OCI-LY7 (cell line): Measurements from ENCODE around the gene PTGES3. TPM values are rescaled to one million over a fixed set of nuclear protein-coding genes. Genes with fewer than 3 reads are reported as not detected.

Experiments used
- BruUV-seq: library from RNA; stranded (reverse); fragments of 400-500 nt; replicated peaks from 2 replicates; lab custom pipeline; 2021; lab: Mats Ljungman, UMichigan
- CTCF ChIA-PET: fragments of 300-600 bp; sonication (Branson Sonifier 250); formaldehyde crosslinking; loops from one replicate; lab custom pipeline; 2022; ENCODE audit warnings: antibody characterized with exemption; ENCODE audit not compliant: unreplicated experiment; lab: Charles Lee
- POLR2A ChIA-PET: fragments of 300-600 bp; sonication (Branson Sonifier 250); formaldehyde crosslinking; loops from one replicate; lab custom pipeline; 2022; ENCODE audit warnings: antibody characterized with exemption; lab: Charles Lee
- DNase-seq: peaks from one replicate; pipeline ENCODE4 v3.0.0-alpha.2; 2015; ENCODE audit warnings: low spot score
- H2AFZ ChIP-seq: fragments of 200-600 bp; sonication (generic), shearing (Covaris generic); 2 replicates; pipeline ENCODE4 v1.6.1; 2014; ENCODE audit warnings: mild to moderate bottlenecking, antibody characterized with exemption, low read length, moderate library complexity
- H3K27ac ChIP-seq: fragments of 200-600 bp; sonication (generic); 2 replicates; pipeline ENCODE4 v1.5.1; 2014; ENCODE audit warnings: mixed run types, low read depth, mild to moderate bottlenecking, moderate library complexity, low read length, inconsistent platforms; ENCODE audit not compliant: poor library complexity, severe bottlenecking
- H3K36me3 ChIP-seq: fragments of 200-600 bp; sonication (generic); 2 replicates; pipeline ENCODE4 v1.6.1; 2014; ENCODE audit warnings: mild to moderate bottlenecking, antibody characterized with exemption, low read length, moderate library complexity, mixed read lengths; ENCODE audit not compliant: insufficient read depth
- H3K4me1 ChIP-seq: fragments of 200-600 bp; sonication (generic); 2 replicates; pipeline ENCODE4 v1.5.1; 2014; ENCODE audit warnings: mild to moderate bottlenecking, low read length; ENCODE audit not compliant: insufficient read depth, poor library complexity, severe bottlenecking
- H3K4me2 ChIP-seq: fragments of 200-600 bp; sonication (generic); 2 replicates; pipeline ENCODE4 v1.6.1; 2014; ENCODE audit warnings: mild to moderate bottlenecking, low read length
- H3K4me3 ChIP-seq: fragments of 200-600 bp; sonication (generic); 2 replicates; pipeline ENCODE4 v1.5.1; 2014; ENCODE audit warnings: mild to moderate bottlenecking, low read depth, low read length; ENCODE audit not compliant: poor library complexity, severe bottlenecking
- H3K79me2 ChIP-seq: fragments of 200-600 bp; sonication (generic); 2 replicates; pipeline ENCODE4 v1.6.1; 2016; ENCODE audit warnings: low read depth, mild to moderate bottlenecking, low read length, moderate library complexity, mixed read lengths; ENCODE audit not compliant: insufficient read depth
- H3K9me2 ChIP-seq: fragments of 200-600 bp; sonication (generic); 2 replicates; pipeline ENCODE4 v1.6.1; 2016; ENCODE audit warnings: mild to moderate bottlenecking, low read length, mixed read lengths; ENCODE audit not compliant: insufficient read depth
- H3K9me3 ChIP-seq: fragments of 200-600 bp; sonication (generic); 2 replicates; pipeline ENCODE4 v1.6.1; 2014; ENCODE audit warnings: mild to moderate bottlenecking, mixed run types, low read length, mixed read lengths
- H4K20me1 ChIP-seq: fragments of 200-600 bp; sonication (generic); 2 replicates; pipeline ENCODE4 v1.6.1; 2014; ENCODE audit warnings: mild to moderate bottlenecking, antibody characterized with exemption, low read length, moderate library complexity, mixed read lengths; ENCODE audit not compliant: insufficient read depth
- CTCF ChIP-seq: fragments of 200-600 bp; sonication (generic); conservative IDR thresholded peaks from 2 replicates; pipeline ENCODE4 v1.5.1; 2014; ENCODE audit warnings: mild to moderate bottlenecking, antibody characterized with exemption, low read length, moderate library complexity, mixed read lengths
- EZH2phosphoT487 ChIP-seq: fragments of 200-600 bp; sonication (generic); IDR thresholded peaks from 2 replicates; pipeline ENCODE4 v1.6.1; 2018; ENCODE audit warnings: low read depth, borderline replicate concordance, mild to moderate bottlenecking, mixed run types, antibody characterized with exemption, low read length, moderate library complexity, mixed read lengths
- intact Hi-C: fragments of 100-400 bp; cut with micrococcal nuclease; formaldehyde crosslinking; loops from one replicate; pipeline ENCODE4 v1.10.0; 2022; ENCODE audit not compliant: unreplicated experiment
- total RNA-seq, 2 experiments: library from RNA; depleted of rRNA in 1 of 2; stranded (reverse); fragments of >200 nt in 1 of 2; shearing (Covaris generic) in 1 of 2; gene quantifications; 2 replicates each; pipeline ENCODE4 v1.2.3, GENCODE V29; 2014 to 2022

PTGES3 gene
- total RNA-seq, 2 experiments from 2014 or later: 91.2 to 269 TPM

GRCh38 chr12:56725723-56726102 is 37.6 kb upstream of the PTGES3 start:
- peak overlapping the region; percentile 81 for H2AFZ ChIP-seq

GRCh38 chr12:56724972-56725722 is 37.1 kb upstream of the PTGES3 start, which contains the start of gene NACA:
Gene NACA (minus strand): TSS chr12:56725299. CDS start chr12:56724521, 778 bp downstream.
- POLR2A ChIA-PET: interaction anchor here (0.5 to 2.9 kb wide), 12 partner anchors 20 to 561 kb away, joined by 3 to 10 read pairs (median 3); partner anchors contain the start of genes ATP5F1B and PTGES3
- TF ChIP-seq EZH2phosphoT487 (no peak), CTCF (no peak)
- Histone ChIP-seq H3K4me1 (peaks cover 42% of the 10 kb centered on the region), H3K36me3 (peaks cover 82% of the 10 kb centered on the region), H3K4me3 (peak within 1 kb of the TSS; percentile 93), H4K20me1 (peaks cover 40% of the 10 kb centered on the region), H3K4me2 (peak within 1 kb of the TSS; percentile 83), H2AFZ (peak within 1 kb of the TSS; percentile 81), H3K9me2 (no peaks in the 10 kb centered on the region), H3K27ac (peak within 1 kb of the TSS; percentile 91), H3K79me2 (peaks cover 55% of the 10 kb centered on the region), H3K9me3 (no peaks in the 10 kb centered on the region)
- intact Hi-C loops: loop anchor here (1.0 to 2.0 kb wide), 3 partner anchors 26 to 78 kb away; partner anchors contain the start of gene PTGES3
- no TSS peak for BruUV-seq
- CTCF ChIA-PET: interaction anchor here (0.5 to 0.8 kb wide), 2 partner anchors 37 to 45 kb away, joined by 4 to 5 read pairs; partner anchors contain the start of gene PTGES3
- DNase-seq: peak; percentile 97

More at GRCh38 chr12:56725723-56726102, 37.6 kb upstream of the PTGES3 start:
- H3K36me3 ChIP-seq: peaks cover 78% of the 10 kb centered on the region
- H3K79me2 ChIP-seq: peaks cover 49% of the 10 kb centered on the region
- peaks cover 35% of the 10 kb centered on the region for H4K20me1 ChIP-seq
- peak overlapping the region; percentile 83 for H3K4me2 ChIP-seq
- ChIA-PET POLR2A (interaction anchor here (0.6 to 2.9 kb wide), 13 partner anchors 11 to 704 kb away, joined by 3 to 10 read pairs (median 3); partner anchors contain the start of genes ATP5F1B and PTGES3), CTCF (interaction anchor here (0.5 to 0.8 kb wide), 2 partner anchors 38 to 44 kb away, joined by 4 to 5 read pairs; partner anchors contain the start of gene PTGES3)
- BruUV-seq: TSS peak; percentile 99
- H3K4me1 ChIP-seq: peaks cover 37% of the 10 kb centered on the region
- no peak for TF ChIP-seq CTCF
- no peak for TF ChIP-seq EZH2phosphoT487
- peak overlapping the region; percentile 91 for H3K27ac ChIP-seq
- intact Hi-C loops: loop anchor here (1.0 to 2.0 kb wide), 3 partner anchors 26 to 79 kb away; partner anchors contain the start of gene PTGES3
- H3K4me3 ChIP-seq: peak overlapping the region; percentile 93
- DNase-seq: no peak
- H3K9me3 ChIP-seq: no peaks in the 10 kb centered on the region
- no peaks in the 10 kb centered on the region for H3K9me2 ChIP-seq
